CD4-positive, alpha-beta T cell treated with Interleukin-4 for 1 hour (primary cell): ENCODE results near the gene MAPK1IP1L.

Experiments used
- DNase-seq, 2 donors: peaks; one replicate each; pipeline ENCODE4 v3.0.0-alpha.2; 2020 to 2022

MAPK1IP1L gene

GRCh38 chr14:55098561-55098898, 47.1 kb downstream of the MAPK1IP1L start:
- DNase-seq: no peak

GRCh38 chr14:55099756-55100155, 48.3 kb downstream of the MAPK1IP1L start:
- DNase-seq: no peak

GRCh38 chr14:55101698-55102097, 50.3 kb downstream of the MAPK1IP1L start:
- no peak for DNase-seq

- peak; percentile 43 to 63 for DNase-seq
These were observed 50.7 kb downstream of the MAPK1IP1L start for GRCh38 chr14:55102141-55102621.

- peak; percentile 59 to 65 for DNase-seq
These were observed 51.7 kb downstream of the MAPK1IP1L start for GRCh38 chr14:55103005-55103640.

- DNase-seq: peak in 1 of 2 donors; percentile 19
These were observed 52.8 kb downstream of the MAPK1IP1L start for GRCh38 chr14:55103971-55104954.

- no peak for DNase-seq
These were observed 54.5 kb downstream of the MAPK1IP1L start for GRCh38 chr14:55105991-55106390.

GRCh38 chr14:55107766-55108554, 56.5 kb downstream of the MAPK1IP1L start:
- DNase-seq: peak; percentile 44 to 73

- no peak for DNase-seq
These were observed 58.4 kb downstream of the MAPK1IP1L start for GRCh38 chr14:55109836-55110235.

GRCh38 chr14:55111122-55111708, 59.8 kb downstream of the MAPK1IP1L start:
- no peak for DNase-seq

- DNase-seq: no peak
These were observed 63.3 kb downstream of the MAPK1IP1L start for GRCh38 chr14:55114720-55115119.

GRCh38 chr14:55115460-55115859, 64.0 kb downstream of the MAPK1IP1L start:
- DNase-seq: no peak

- DNase-seq: no peak
These were observed 64.4 kb downstream of the MAPK1IP1L start for GRCh38 chr14:55115861-55116245.

GRCh38 chr14:55116246-55117030, 65.0 kb downstream of the MAPK1IP1L start:
- DNase-seq: no peak

GRCh38 chr14:55117803-55118441, 66.5 kb downstream of the MAPK1IP1L start:
- DNase-seq: peak in 1 of 2 donors; percentile 38

GRCh38 chr14:55118761-55119160, 67.3 kb downstream of the MAPK1IP1L start:
- no peak for DNase-seq
